Ishikawa (cell line): ENCODE results near the gene ZNF853.

Source experiments
- CEBPB ChIP-seq: IDR thresholded peaks from 2 replicates; pipeline ENCODE4 v1.6.1; 2012
- CREB1 ChIP-seq: IDR thresholded peaks from 2 replicates; pipeline ENCODE4 v1.6.1; 2012; ENCODE audit warnings: low read depth
- EGR1 ChIP-seq: IDR thresholded peaks from 2 replicates; pipeline ENCODE4 v1.6.1; 2012
- EP300 ChIP-seq: IDR thresholded peaks from 2 replicates; pipeline ENCODE4 v1.6.1; 2012; ENCODE audit warnings: borderline replicate concordance
- FOXM1 ChIP-seq: IDR thresholded peaks from 2 replicates; pipeline ENCODE4 v1.6.1; 2012; ENCODE audit warnings: low read depth, borderline replicate concordance
- MAX ChIP-seq: IDR thresholded peaks from 2 replicates; pipeline ENCODE4 v1.6.1; 2012
- NFIC ChIP-seq: IDR thresholded peaks from 2 replicates; pipeline ENCODE4 v1.6.1; 2012
- RAD21 ChIP-seq: IDR thresholded peaks from 2 replicates; pipeline ENCODE4 v1.6.1; 2012; ENCODE audit warnings: low read depth
- REST ChIP-seq: IDR thresholded peaks from 2 replicates; pipeline ENCODE4 v1.6.1; 2012; ENCODE audit warnings: low read depth, mild to moderate bottlenecking
- TAF1 ChIP-seq: IDR thresholded peaks from 2 replicates; pipeline ENCODE4 v1.6.1; 2012; ENCODE audit warnings: low read depth, mild to moderate bottlenecking
- TCF12 ChIP-seq: IDR thresholded peaks from 2 replicates; pipeline ENCODE4 v1.6.1; 2012; ENCODE audit warnings: low read depth
- TEAD4 ChIP-seq: IDR thresholded peaks from 2 replicates; pipeline ENCODE4 v1.6.1; 2012
- YY1 ChIP-seq: IDR thresholded peaks from 2 replicates; pipeline ENCODE4 v1.6.1; 2012; ENCODE audit warnings: low read depth
- ZBTB7A ChIP-seq: IDR thresholded peaks from 2 replicates; pipeline ENCODE4 v1.6.1; 2012; ENCODE audit warnings: low read depth
- TF ChIP-seq, protein P1 (sequence below): IDR thresholded peaks from 2 replicates; pipeline ENCODE4 v1.6.1; 2012

ZNF853 gene

DNA sequence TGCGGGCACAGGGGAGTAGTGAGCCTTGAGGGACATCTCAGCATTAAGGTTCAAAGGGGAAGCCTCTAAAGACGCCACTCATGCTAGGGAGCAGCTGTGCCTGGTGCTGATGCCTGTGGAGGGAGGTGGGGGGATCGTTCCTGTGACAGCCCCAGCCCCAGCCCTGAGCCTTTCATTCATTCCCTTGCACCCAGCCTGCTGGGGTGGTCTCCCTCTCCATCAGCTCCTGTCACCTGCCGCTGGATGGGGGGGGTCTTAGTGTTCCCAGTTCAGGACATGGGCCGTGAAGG, 33.4 kb downstream of the ZNF853 start:
- no peak for TF ChIP-seq RAD21
- no peak for TF ChIP-seq YY1
- no peak for TF ChIP-seq MAX
- no peak for TF ChIP-seq EGR1
- no peak for TF ChIP-seq CEBPB
- TF ChIP-seq TAF1 = no peak
- TF ChIP-seq REST = no peak
- no peak for TF ChIP-seq ZBTB7A
- no peak for TF ChIP-seq NFIC
- TF ChIP-seq, protein P1, sequence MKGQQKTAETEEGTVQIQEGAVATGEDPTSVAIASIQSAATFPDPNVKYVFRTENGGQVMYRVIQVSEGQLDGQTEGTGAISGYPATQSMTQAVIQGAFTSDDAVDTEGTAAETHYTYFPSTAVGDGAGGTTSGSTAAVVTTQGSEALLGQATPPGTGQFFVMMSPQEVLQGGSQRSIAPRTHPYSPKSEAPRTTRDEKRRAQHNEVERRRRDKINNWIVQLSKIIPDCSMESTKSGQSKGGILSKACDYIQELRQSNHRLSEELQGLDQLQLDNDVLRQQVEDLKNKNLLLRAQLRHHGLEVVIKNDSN = no peak
- TF ChIP-seq EP300 = no peak
- no peak for TF ChIP-seq TCF12
- no peak for TF ChIP-seq TEAD4

DNA sequence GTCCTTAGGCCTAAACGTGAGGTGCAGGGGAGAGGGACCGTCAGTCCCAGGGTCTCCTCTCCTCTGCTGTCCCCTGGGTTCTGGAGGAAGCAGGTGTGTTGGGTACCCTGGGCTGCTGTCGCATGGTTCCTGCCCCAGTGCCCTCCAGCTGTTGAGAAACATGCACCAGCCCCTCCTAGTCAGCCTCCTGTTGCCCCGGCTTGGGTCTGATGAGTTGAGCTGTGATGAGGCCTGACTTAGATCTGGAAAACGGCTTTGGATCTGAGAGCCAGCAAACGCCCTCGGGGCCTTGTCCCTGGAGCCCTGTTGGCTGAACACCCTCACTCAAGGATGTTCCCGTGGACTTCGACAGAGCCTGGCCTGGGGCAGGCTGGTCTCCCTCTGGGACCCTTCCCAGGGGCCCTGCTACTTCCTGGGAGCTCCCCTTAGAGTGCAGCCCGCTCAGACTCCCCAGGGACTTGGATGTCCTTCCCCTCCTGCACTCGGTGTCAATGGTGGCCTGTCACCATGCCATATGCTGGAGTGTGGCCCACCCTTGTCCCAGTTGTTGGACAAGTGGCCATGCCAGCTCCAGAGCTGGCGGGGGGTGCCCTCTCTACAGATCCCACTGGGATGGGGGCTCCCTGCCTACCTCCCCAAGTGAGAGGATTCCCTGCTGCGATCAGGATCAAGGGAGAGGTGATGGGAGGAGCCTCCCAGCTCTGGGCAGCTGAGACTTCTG, 34.0 kb downstream of the ZNF853 start:
- no peak for TF ChIP-seq RAD21
- TF ChIP-seq YY1 = no peak
- TF ChIP-seq TCF12 = no peak
- TF ChIP-seq TEAD4 = no peak
- TF ChIP-seq REST = no peak
- TF ChIP-seq CEBPB = no peak
- TF ChIP-seq MAX = no peak
- no peak for TF ChIP-seq NFIC
- no peak for TF ChIP-seq ZBTB7A
- no peak for TF ChIP-seq EP300
- no peak for TF ChIP-seq FOXM1
- TF ChIP-seq EGR1 = no peak
- TF ChIP-seq, protein P1 = no peak
- no peak for TF ChIP-seq CREB1
- TF ChIP-seq TAF1 = no peak

DNA sequence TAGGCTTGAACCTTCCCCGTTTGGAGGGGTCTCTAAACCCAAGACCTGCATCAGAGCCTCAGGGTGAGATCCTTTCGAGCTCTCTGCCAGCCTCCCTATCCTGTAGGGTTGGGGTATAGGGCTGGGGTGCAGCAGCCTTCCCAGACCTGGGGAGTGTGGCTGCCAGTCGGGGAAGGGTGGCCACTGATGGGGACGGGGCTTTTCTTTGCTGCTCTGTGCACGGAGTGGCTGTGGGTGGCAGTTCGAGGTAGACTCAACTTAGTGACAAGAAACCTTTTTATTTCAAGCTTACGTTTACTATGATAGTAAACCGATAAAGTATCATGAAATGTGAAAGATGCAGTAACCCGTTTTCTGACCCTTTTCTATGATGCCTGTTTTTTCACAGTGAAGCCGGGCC, 34.7 kb downstream of the ZNF853 start:
- TF ChIP-seq, protein P1 = no peak
- no peak for TF ChIP-seq TEAD4
- TF ChIP-seq FOXM1 = no peak
- TF ChIP-seq CEBPB = no peak
- TF ChIP-seq ZBTB7A = no peak
- no peak for TF ChIP-seq TAF1
- TF ChIP-seq NFIC = no peak
- TF ChIP-seq TCF12 = no peak

DNA sequence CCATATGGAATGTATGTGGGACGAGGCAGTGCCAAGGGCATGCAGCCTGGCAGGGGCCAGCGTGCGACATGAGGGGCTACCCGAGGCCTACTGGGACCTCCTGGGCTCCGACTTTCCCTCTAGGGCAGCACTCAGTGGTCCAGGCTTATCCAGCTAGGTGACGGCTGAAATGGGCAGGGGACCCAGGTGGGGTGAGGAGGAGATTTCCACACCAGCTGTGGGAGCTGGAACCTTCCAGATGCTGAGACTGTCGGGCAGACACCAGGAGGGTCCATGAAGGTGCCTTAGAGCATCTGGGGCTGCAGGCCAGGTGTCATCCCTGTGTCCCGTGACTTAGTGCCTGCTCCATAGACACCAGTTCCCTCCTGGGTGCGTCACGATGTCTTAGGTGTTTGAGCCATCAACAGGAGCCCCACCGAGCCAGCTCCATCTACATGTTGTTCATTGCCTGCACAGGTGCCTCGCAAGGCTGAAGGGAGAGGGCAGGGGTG, 35.2 kb downstream of the ZNF853 start:
- no peak for TF ChIP-seq NFIC

DNA sequence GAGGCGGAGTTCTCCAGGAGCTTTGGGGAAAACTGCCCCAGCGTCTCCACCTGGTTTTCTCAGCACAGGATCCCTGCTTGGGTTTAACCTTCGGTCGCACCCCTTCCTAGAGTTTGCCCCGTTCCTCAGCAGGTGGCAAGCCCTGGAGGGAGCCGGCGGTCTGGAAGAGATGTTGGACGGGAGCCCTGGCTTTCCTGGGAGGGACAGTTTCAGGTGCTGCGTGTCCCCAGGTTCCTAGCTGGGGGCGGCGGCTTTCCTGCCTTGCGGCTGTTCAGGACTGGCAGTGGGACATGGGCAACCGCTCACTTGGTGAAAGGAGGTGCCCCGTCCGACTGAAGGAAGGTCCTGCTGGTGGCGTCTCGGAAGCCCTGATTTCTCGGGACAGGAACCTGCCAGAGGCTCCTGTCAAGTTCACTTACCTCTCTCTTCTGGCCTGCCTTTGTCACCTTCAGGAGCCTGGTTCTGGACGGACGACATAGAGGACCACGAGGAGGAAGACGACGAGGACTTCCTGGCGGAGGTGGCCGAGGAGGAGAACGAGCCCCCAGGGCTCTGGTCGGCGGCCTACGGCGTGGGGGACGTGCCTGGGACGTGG, 36.5 kb downstream of the ZNF853 start:
- TF ChIP-seq YY1 = no peak
- no peak for TF ChIP-seq TAF1
- no peak for TF ChIP-seq REST
- no peak for TF ChIP-seq MAX
- TF ChIP-seq ZBTB7A = no peak
